LNCaP clone FGC (cell line): ENCODE data around the gene PRPF38A.
A peak's percentile ranks its signal among the peaks of the same experiment; 100 is the strongest.

Source experiments
- DNase-seq: peaks from one replicate; pipeline ENCODE4 v3.0.0-alpha.2; 2011; ENCODE audit warnings: low read depth
- H3K4me3 ChIP-seq: 2 replicates; pipeline ENCODE4 v1.5.1; 2011; ENCODE audit warnings: mild to moderate bottlenecking, low read depth, low read length, control low read depth
- CTCF ChIP-seq: IDR thresholded peaks from 2 replicates; pipeline ENCODE4 v1.5.1; 2012; ENCODE audit warnings: mild to moderate bottlenecking; ENCODE audit not compliant: control insufficient read depth, insufficient read depth; ENCODE audit errors: extremely low read depth

PRPF38A gene

DNA sequence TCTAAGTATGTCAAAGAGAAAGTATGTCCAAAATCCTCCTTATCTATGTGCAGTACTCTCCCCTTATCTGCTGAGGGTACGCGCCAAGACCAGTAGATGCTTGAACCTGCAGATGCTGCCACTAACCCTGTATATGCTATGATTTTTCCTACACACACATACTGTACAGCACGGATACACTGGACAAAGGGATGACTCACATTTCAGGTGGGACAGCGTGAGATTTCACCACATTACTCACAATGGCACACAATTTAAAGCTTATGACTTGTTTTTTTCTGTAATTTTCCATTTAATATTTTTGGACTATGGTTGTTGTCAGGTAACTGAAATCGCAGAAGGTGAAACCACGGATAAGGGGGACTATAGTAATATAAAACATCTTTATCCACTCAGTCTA lies 4.3 kb upstream of the PRPF38A start:
- no peak for DNase-seq
- no peak for TF ChIP-seq CTCF
- H3K4me3 ChIP-seq, result no peak overlapping the region

DNA sequence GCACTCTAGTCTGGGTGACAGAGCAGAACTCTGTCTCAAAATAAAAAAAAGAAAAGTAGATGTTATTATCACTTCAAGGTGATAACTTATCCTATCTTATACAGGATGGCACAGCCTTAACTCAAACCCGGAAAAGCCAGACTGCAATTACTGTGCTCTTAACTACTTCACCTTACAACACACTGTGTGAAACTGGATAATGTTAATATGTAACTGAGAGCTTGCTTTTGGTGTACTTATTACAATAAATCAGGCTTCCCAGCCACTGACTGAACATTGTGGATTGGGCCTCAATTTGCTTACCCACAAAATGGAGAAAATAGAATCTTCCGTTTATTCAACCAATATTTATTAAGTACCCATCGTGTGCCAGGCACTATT lies 1.6 kb upstream of the PRPF38A start:
- no peak for DNase-seq
- no peak for TF ChIP-seq CTCF
- peak overlapping the region; percentile 82 for H3K4me3 ChIP-seq

DNA sequence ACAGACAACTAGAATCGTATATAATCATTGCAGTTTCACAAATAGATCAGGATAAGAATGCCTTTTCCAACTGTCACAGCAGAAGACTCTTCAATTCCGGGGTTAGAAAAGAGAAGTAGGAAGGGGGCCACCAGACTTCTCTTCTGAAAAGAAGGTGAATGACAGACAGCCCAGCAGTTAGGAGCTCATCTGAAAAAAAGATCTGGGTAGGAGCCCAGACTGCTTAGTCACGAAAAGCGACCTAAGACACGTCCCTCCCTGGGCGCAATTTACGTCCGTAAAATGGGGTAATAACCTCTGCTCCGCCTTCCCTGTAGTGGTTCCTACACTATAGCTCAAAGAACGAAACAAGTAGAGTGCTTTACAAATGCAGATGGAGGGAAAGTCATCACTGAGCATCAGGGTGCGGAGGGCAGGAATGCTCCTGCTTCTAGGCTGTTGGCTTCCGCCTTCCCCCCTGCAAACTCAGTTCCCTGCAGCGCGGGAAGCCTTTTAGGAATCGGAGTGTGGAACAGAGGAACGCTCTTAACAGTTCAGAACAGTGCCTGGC lies 761 bp upstream of the PRPF38A start:
- no peak for TF ChIP-seq CTCF
- H3K4me3 ChIP-seq, result peak overlapping the region; percentile 82
- peak; percentile 37 for DNase-seq

DNA sequence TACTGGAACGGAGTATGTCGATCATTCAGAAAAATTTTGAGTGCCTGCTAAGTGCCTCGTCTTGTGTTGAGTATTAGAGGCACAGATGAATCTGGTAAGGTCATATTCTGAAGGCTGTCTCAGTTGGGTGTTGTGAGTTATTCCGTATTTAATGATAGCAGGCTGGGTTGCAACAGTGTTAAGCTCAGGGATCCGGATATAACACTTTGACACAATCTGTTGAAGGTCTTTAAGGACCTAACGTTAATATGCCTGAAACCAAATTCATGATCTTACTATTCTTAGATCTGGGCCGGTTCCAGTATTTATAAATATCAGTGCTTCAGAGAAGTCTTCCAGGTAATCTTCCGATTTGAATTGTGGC lies 555 bp downstream of the PRPF38A start:
- TF ChIP-seq CTCF, result no peak
- peak overlapping the region; percentile 82 for H3K4me3 ChIP-seq
- DNase-seq, result no peak

DNA sequence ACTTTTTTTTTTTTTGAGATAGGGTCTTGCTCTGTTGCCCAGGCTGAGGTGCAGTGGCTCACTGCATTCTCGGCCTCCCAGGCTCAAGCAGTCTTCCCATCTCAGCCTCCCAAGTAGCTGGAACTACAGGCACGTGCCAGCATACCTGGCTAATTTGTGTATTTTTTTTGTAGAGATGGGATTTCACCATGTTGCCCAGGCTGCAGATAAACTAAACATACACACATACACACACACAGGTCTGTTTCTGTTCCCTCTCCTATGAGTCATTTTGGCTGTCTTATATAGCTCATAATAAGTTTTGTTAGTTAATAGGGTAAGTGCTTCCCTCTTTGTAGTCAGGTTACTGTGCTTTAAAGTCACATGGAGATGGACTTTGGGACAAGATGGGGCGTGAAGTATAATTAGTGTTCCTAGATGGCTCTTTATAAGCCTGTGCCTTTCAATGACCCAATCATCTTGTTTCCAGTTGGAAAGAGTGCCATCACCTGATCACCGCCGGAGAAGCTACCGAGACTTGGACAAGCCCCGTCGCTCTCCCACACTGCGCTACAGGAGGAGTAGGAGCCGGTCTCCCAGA lies 9.1 kb downstream of the PRPF38A start:
- H3K4me3 ChIP-seq, result no peak overlapping the region
- no peak for TF ChIP-seq CTCF
- no peak for DNase-seq

- no peak overlapping the region for H3K4me3 ChIP-seq
- no peak for DNase-seq
- TF ChIP-seq CTCF, result no peak
Measured at GRCh38 chr1:52414942-52415341, 10.5 kb downstream of the PRPF38A start.

DNA sequence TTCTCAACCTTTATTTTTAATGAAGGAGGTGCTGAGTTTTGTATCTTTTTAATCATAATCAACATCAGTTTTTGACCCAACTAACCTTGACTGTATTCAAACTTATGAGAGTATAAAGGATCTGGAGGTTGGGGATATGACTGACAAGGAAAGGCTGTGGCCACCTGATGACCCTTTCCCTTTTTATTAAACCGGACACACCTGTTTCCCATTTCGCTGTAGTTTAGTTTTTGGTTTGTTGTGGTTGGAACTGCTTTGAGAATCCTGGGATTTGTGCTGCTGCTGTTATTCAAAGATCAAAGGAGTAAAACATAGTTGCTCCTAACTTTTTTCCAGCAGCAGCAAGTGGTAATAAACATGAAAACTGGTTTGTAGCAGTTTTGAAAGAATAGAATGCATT lies 12.4 kb downstream of the PRPF38A start:
- H3K4me3 ChIP-seq, result no peak overlapping the region

More for the DNA sequence above, 12.4 kb downstream of the PRPF38A start:
- DNase-seq, result no peak
- no peak for TF ChIP-seq CTCF
